OCI-LY3 (cell line): Measurements from ENCODE around the gene PROM1.

Experiments used
- EZH2phosphoT487 ChIP-seq: fragments of 200-600 bp; shearing (Covaris generic); IDR thresholded peaks from 2 replicates; pipeline ENCODE4 v1.6.1; 2018; ENCODE audit warnings: antibody characterized with exemption, mixed run types, low read depth
- TF ChIP-seq, protein P1 (sequence below): fragments of 200-600, 300-600 bp; sonication (generic); IDR thresholded peaks from 2 replicates; pipeline ENCODE4 v1.5.1; 2014; ENCODE audit warnings: antibody characterized with exemption, low read length, low read depth

DNA sequence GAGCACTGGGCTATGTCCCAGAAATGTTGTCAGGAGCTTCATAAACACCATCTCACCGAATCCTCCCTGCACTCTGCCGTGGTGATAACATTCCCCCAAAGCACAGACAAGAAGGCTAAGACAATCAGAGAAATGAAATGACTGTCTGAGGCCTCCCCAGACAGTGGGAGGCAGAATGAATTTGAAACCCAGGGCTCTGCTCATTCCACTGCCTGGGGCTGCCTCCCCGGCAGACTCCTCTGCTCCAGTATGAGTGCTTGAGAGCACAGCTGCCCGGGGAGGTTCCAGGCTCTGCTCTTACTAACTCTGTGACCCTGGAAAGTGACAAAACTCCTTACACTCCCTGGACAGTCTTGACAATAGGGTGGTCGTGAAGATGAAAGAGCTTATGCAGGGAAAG is 154.9 kb downstream of the PROM1 start:
- TF ChIP-seq, protein P1, sequence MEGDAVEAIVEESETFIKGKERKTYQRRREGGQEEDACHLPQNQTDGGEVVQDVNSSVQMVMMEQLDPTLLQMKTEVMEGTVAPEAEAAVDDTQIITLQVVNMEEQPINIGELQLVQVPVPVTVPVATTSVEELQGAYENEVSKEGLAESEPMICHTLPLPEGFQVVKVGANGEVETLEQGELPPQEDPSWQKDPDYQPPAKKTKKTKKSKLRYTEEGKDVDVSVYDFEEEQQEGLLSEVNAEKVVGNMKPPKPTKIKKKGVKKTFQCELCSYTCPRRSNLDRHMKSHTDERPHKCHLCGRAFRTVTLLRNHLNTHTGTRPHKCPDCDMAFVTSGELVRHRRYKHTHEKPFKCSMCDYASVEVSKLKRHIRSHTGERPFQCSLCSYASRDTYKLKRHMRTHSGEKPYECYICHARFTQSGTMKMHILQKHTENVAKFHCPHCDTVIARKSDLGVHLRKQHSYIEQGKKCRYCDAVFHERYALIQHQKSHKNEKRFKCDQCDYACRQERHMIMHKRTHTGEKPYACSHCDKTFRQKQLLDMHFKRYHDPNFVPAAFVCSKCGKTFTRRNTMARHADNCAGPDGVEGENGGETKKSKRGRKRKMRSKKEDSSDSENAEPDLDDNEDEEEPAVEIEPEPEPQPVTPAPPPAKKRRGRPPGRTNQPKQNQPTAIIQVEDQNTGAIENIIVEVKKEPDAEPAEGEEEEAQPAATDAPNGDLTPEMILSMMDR = no peak
- TF ChIP-seq EZH2phosphoT487 = no peak
